ENCODE data around the gene FLNA.

GRCh38 chrX:154304846-154305245 is 69.6 kb downstream of the FLNA start:
- TF ChIP-seq CTCF (IDR thresholded peaks at IDR 0.05; ENCODE audit: extremely low read depth in 1 of 2, insufficient read depth in 1 of 2, low read depth in 1 of 2, low read length in 2 of 2) (no peak), JUN (IDR thresholded peaks at IDR 0.05; ENCODE audit: borderline replicate concordance, insufficient read depth, insufficient read length, low read depth) (no peak), POLR2A (IDR thresholded peaks at IDR 0.05; ENCODE audit: low read depth, low read length) (no peak), MAX (IDR thresholded peaks at IDR 0.05; ENCODE audit: insufficient read depth, insufficient read length) (no peak), FOS (IDR thresholded peaks at IDR 0.05; ENCODE audit: borderline replicate concordance, insufficient read depth, low read length) (no peak), MYC (IDR thresholded peaks at IDR 0.05; ENCODE audit: low read depth, low read length) (no peak)
